ENCODE data around the gene CRB3. TPM values are rescaled to one million over a fixed set of nuclear protein-coding genes. Genes with fewer than 3 reads are reported as not detected.

The CRB3 gene
- total and polyA plus RNA-seq, 11 donors, result 0.28 to 1.6 (median 0.46) TPM; not detected in 7

GRCh38 chr19:6509118-6509971 is 45.3 kb downstream of the CRB3 start:
- H3K36me3 ChIP-seq, result no peaks in the 10 kb centered on the region
- no peak overlapping the region for H3K4me3 ChIP-seq
- DNase-seq (peak in 1 of 5 donors; percentile 40), ATAC-seq (peak; percentile 26 to 69 (median 62))
- intact Hi-C loops (cut with DNase I), result no loop called here
- 57 to 66% (median 62%) methylated on average over 20 of the region's 20 CpGs for WGBS, 4 donors
- no peak overlapping the region for H3K27ac ChIP-seq
- H3K9me3 ChIP-seq, result no peaks in the 10 kb centered on the region
- TF ChIP-seq POLR2A (IDR thresholded peaks at IDR 0.05), result no peak
- TF ChIP-seq, protein P1, sequence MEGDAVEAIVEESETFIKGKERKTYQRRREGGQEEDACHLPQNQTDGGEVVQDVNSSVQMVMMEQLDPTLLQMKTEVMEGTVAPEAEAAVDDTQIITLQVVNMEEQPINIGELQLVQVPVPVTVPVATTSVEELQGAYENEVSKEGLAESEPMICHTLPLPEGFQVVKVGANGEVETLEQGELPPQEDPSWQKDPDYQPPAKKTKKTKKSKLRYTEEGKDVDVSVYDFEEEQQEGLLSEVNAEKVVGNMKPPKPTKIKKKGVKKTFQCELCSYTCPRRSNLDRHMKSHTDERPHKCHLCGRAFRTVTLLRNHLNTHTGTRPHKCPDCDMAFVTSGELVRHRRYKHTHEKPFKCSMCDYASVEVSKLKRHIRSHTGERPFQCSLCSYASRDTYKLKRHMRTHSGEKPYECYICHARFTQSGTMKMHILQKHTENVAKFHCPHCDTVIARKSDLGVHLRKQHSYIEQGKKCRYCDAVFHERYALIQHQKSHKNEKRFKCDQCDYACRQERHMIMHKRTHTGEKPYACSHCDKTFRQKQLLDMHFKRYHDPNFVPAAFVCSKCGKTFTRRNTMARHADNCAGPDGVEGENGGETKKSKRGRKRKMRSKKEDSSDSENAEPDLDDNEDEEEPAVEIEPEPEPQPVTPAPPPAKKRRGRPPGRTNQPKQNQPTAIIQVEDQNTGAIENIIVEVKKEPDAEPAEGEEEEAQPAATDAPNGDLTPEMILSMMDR (IDR thresholded peaks at IDR 0.05), result no peak
- peaks cover 0 to under 1% (median 0%) of the 10 kb centered on the region in 9 donors for H3K27me3 ChIP-seq
- peaks cover 0 to 6% (median 0%) of the 10 kb centered on the region in 12 donors for H3K4me1 ChIP-seq

DNA sequence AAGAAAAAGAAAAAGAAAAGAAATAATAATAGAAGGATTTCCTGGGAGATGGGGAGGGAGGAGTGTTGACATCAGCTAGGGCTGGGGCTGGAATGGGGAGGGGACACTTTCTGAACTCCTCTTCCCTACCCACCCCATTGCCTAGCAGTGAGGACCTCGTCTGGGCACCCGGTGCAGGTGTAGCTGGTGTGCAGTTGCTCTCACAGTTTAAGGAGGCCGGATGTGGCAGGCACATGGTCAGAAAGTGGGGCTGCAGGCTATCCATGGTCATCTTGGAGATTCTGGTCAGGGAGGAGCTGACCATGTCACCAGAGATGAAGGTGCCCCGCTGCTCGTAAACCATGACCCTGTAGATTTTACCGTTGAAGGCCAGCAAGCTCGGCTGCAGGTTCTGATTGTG is 46.5 kb downstream of the CRB3 start:
- Histone ChIP-seq H3K9me3 (no peaks in the 10 kb centered on the region), H3K4me1 (peaks cover 0 to 6% (median 0%) of the 10 kb centered on the region in 12 donors), H3K27me3 (no peaks in the 10 kb centered on the region), H3K36me3 (no peaks in the 10 kb centered on the region), H3K27ac (no peak overlapping the region), H3K4me3 (no peak overlapping the region)
- TF ChIP-seq, protein P1 (IDR thresholded peaks at IDR 0.05), result no peak
- TF ChIP-seq POLR2A (IDR thresholded peaks at IDR 0.05), result no peak
- no peak for DNase-seq
- WGBS, 4 donors, result 87 to 93% (median 89%) methylated on average over 7 of the region's 7 CpGs
- intact Hi-C loops (cut with DNase I), result loop anchor here in 6 of 10 donors (10.0 kb wide), 1 partner anchor 224 kb away; the partner anchor contains the start of genes GPR108 (in 6 of the 6) and TRIP10 (in 6 of the 6)
- ATAC-seq, result no peak

DNA sequence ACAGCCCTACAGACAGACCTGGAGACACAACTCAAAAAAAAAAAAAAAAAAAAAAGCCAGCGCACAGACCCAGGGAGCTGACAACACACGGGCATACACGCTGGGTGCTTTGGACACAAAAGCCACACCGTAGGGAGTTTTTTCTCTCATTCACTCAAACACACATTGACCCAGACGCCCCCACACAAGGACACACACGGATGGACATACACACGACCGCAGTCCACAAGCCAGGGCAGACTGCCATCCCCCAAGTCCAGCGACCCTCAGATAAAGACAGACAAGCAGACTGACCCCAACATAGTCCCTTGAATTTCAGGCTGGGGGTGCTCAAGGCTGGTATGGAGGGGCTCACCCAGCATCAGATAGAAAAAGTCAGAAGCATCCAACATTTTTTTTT is 50.0 kb downstream of the CRB3 start:
- intact Hi-C loops (cut with DNase I), result loop anchor here in 6 of 10 donors (10.0 kb wide), 1 partner anchor 221 kb away; the partner anchor contains the start of genes GPR108 (in 6 of the 6) and TRIP10 (in 6 of the 6)
- TF ChIP-seq POLR2A (IDR thresholded peaks at IDR 0.05), result no peak
- TF ChIP-seq, protein P1 (IDR thresholded peaks at IDR 0.05), result no peak
- no peaks in the 10 kb centered on the region for H3K9me3 ChIP-seq
- no peaks in the 10 kb centered on the region for H3K36me3 ChIP-seq
- H3K4me1 ChIP-seq, result peaks cover 0 to 22% (median 6%) of the 10 kb centered on the region in 12 donors
- 71 to 75% (median 72%) methylated on average over 9 of the region's 9 CpGs for WGBS, 4 donors
- no peaks in the 10 kb centered on the region for H3K27me3 ChIP-seq
- H3K4me3 ChIP-seq, result no peak overlapping the region
- H3K27ac ChIP-seq, result no peak overlapping the region
- no peak for ATAC-seq
- no peak for DNase-seq

GRCh38 chr19:6514926-6515544 is 51.0 kb downstream of the CRB3 start:
- no peaks in the 10 kb centered on the region for H3K9me3 ChIP-seq
- peaks cover 0 to 19% (median 6%) of the 10 kb centered on the region in 12 donors for H3K4me1 ChIP-seq
- ATAC-seq (no peak), DNase-seq (no peak)
- no peak for TF ChIP-seq POLR2A (IDR thresholded peaks at IDR 0.05)
- TF ChIP-seq, protein P1 (IDR thresholded peaks at IDR 0.05), result no peak
- 86 to 89% (median 86%) methylated on average over 15 of the region's 15 CpGs for WGBS, 4 donors
- H3K27me3 ChIP-seq, result no peaks in the 10 kb centered on the region
- H3K36me3 ChIP-seq, result no peaks in the 10 kb centered on the region
- intact Hi-C loops (cut with DNase I), result loop anchor here in 9 of 10 donors (5.0 to 10.0 kb wide), 4 partner anchors 117 to 347 kb away; partner anchors contain the start of genes GPR108 (in 8 of the 9) and TRIP10 (in 8 of the 9)
- H3K4me3 ChIP-seq, result no peak overlapping the region
- no peak overlapping the region for H3K27ac ChIP-seq
